Measurements from ENCODE around the gene MRPL49.

Gene MRPL49

GRCh38 chr11:65124480-65125196 lies 2.5 kb downstream of the MRPL49 start:
- H3K27me3 ChIP-seq (ENCODE audit: control insufficient read depth, insufficient read depth, low read length) = no peaks in the 10 kb centered on the region
- no peak overlapping the region for H3K9ac ChIP-seq (ENCODE audit: low read depth, low read length)
- H3K4me3 ChIP-seq (ENCODE audit: low read length) = no peak overlapping the region
- peaks cover 69% of the 10 kb centered on the region for H3K36me3 ChIP-seq (ENCODE audit: insufficient read depth, low read length)
- H3K9me3 ChIP-seq (replicated peaks; ENCODE audit: low read length) = no peaks in the 10 kb centered on the region
- H3K4me2 ChIP-seq (ENCODE audit: low read length) = no peak overlapping the region
- peaks cover 13% of the 10 kb centered on the region for H3K4me1 ChIP-seq (ENCODE audit: control insufficient read depth, insufficient read depth, low read length)

DNA sequence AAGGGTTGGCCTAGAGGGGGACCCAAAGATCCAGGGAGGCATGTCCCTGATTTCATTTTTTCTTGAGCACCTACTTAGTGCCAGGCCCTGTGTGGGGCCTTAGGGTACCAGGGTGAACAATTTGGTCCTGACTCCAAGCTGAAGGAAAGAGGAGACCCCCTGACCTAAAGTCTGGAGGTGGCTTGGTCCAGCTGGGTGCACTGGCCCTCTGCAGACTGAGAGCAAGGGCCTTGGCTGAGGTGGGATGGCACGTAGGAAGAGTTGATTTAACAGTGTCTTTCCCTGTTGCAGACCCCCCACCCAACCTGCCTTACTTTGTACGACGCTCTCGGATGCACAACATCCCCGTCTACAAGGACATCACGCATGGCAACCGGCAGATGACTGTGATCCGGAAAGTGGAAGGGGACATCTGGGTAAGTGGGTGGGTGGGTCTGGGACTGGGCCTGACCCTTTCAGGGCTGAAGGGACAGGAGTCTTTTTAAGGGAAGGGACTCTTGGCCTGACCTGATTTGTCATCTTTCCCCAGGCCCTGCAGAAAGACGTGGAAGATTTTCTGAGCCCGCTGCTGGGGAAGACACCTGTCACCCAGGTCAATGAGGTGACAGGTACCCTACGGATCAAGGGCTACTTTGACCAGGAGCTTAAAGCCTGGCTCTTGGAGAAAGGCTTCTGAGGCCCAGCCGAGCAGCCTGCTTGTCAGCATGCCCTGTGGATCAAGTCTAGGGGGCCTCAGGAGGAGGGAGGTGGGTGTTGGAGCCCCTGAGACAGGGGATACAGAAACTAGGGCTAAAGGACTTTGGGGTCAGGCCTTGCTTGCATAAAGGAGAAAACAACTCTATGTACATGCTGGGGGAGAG lies 3.3 kb downstream of the MRPL49 start:
- Histone ChIP-seq H3K4me2 (ENCODE audit: low read length) (no peak overlapping the region), H3K9me3 (replicated peaks; ENCODE audit: low read length) (no peaks in the 10 kb centered on the region), H3K4me3 (ENCODE audit: low read length) (no peak overlapping the region), H3K9ac (ENCODE audit: low read depth, low read length) (no peak overlapping the region), H3K27me3 (ENCODE audit: control insufficient read depth, insufficient read depth, low read length) (no peaks in the 10 kb centered on the region), H3K36me3 (ENCODE audit: insufficient read depth, low read length) (peaks cover 69% of the 10 kb centered on the region), H3K4me1 (ENCODE audit: control insufficient read depth, insufficient read depth, low read length) (peaks cover 13% of the 10 kb centered on the region)

DNA sequence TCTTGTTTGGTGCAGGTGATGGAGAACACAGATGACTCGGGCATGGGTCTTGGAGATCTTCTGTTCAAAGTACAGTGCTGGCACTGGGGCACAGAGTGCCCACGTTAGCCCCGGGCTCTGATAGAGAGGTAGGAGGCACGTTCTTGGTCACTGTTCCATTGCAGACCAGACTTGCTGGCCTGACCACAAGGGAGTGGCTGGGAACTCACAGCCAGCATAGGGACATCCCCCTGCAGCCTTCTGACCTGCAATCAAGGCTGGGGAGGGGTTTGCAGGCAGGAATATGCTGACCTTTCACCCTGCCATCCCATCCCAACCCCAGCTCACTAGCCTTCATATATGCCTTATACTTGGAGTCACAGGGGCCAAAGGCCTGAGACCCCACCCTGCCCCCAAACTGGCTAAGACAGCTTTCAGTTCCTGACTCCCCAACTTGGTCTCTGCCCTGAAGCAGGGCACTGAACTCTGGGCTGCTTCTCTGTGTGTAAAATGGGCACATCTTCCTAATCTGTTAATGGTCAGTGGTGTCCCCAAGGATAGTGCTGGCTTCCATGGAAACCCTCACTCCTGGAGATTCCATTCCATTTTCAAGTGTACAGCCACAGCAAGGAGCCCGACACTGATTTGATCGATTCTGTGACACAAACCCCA lies 4.6 kb downstream of the MRPL49 start:
- H3K9ac ChIP-seq (ENCODE audit: low read depth, low read length) = no peak overlapping the region
- no peak overlapping the region for H3K4me2 ChIP-seq (ENCODE audit: low read length)
- no peaks in the 10 kb centered on the region for H3K27me3 ChIP-seq (ENCODE audit: control insufficient read depth, insufficient read depth, low read length)
- H3K9me3 ChIP-seq (replicated peaks; ENCODE audit: low read length) = no peaks in the 10 kb centered on the region
- peaks cover 6% of the 10 kb centered on the region for H3K4me1 ChIP-seq (ENCODE audit: control insufficient read depth, insufficient read depth, low read length)
- peaks cover 67% of the 10 kb centered on the region for H3K36me3 ChIP-seq (ENCODE audit: insufficient read depth, low read length)
- H3K4me3 ChIP-seq (ENCODE audit: low read length) = no peak overlapping the region

- Histone ChIP-seq H3K4me3 (ENCODE audit: low read length) (no peak overlapping the region), H3K4me1 (ENCODE audit: control insufficient read depth, insufficient read depth, low read length) (peaks cover 7% of the 10 kb centered on the region), H3K4me2 (ENCODE audit: low read length) (no peak overlapping the region), H3K9ac (ENCODE audit: low read depth, low read length) (no peak overlapping the region), H3K36me3 (ENCODE audit: insufficient read depth, low read length) (peaks cover 76% of the 10 kb centered on the region), H3K9me3 (replicated peaks; ENCODE audit: low read length) (no peaks in the 10 kb centered on the region), H3K27me3 (ENCODE audit: control insufficient read depth, insufficient read depth, low read length) (no peaks in the 10 kb centered on the region)
These were observed 5.5 kb downstream of the MRPL49 start for GRCh38 chr11:65127473-65128181.

- Histone ChIP-seq H3K36me3 (ENCODE audit: insufficient read depth, low read length) (peaks cover 83% of the 10 kb centered on the region), H3K4me1 (ENCODE audit: control insufficient read depth, insufficient read depth, low read length) (peaks cover 10% of the 10 kb centered on the region), H3K9ac (ENCODE audit: low read depth, low read length) (no peak overlapping the region), H3K4me2 (ENCODE audit: low read length) (no peak overlapping the region), H3K4me3 (ENCODE audit: low read length) (no peak overlapping the region), H3K9me3 (replicated peaks; ENCODE audit: low read length) (no peaks in the 10 kb centered on the region), H3K27me3 (ENCODE audit: control insufficient read depth, insufficient read depth, low read length) (no peaks in the 10 kb centered on the region)
These were observed 6.3 kb downstream of the MRPL49 start for GRCh38 chr11:65128182-65129145.

DNA sequence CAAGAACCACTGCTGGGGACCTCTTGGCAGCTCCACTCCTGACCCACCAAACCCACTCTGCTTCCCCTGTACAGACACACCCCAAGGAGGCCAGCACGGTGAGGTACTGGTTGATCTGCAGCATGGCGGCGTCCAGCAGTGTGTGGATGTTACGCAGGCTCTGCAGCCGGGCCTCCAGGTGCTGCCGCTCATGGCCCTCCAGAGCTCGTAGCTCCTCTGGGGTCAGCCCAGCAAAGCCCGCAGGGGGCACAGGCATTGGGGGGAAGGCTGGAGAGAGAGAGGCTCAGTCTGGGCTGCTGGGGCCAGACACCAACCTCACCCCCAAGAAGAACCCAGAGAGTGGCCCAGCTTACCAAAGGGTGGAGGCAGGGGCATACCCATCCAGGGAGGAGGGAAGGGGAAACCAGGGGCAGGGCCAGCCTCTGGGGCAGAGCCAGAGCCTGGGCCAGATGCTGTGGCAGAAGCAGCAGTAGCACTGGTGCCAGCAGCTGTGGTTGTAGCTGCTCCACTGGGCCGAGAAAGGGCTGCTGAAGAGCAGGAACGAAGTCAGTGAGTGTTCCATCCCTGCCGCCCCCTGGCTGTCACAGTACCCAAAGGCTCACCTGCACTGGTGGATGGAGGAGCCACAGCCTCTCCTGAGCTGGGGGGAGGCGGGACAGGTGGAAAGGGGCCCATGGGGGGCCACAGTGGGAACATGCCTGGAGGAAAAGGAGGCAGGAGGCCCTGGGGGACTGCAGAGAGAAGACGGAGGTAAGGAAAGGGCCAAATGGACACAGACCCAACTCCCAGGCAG lies 7.7 kb downstream of the MRPL49 start:
- Histone ChIP-seq H3K9me3 (replicated peaks; ENCODE audit: low read length) (no peaks in the 10 kb centered on the region), H3K27me3 (ENCODE audit: control insufficient read depth, insufficient read depth, low read length) (no peaks in the 10 kb centered on the region), H3K4me3 (ENCODE audit: low read length) (no peak overlapping the region), H3K36me3 (ENCODE audit: insufficient read depth, low read length) (peaks cover 79% of the 10 kb centered on the region), H3K9ac (ENCODE audit: low read depth, low read length) (no peak overlapping the region), H3K4me1 (ENCODE audit: control insufficient read depth, insufficient read depth, low read length) (peaks cover 11% of the 10 kb centered on the region), H3K4me2 (ENCODE audit: low read length) (no peak overlapping the region)

GRCh38 chr11:65130631-65131416 lies 8.7 kb downstream of the MRPL49 start:
- Histone ChIP-seq H3K36me3 (ENCODE audit: insufficient read depth, low read length) (peaks cover 70% of the 10 kb centered on the region), H3K4me2 (ENCODE audit: low read length) (no peak overlapping the region), H3K9me3 (replicated peaks; ENCODE audit: low read length) (no peaks in the 10 kb centered on the region), H3K9ac (ENCODE audit: low read depth, low read length) (no peak overlapping the region), H3K27me3 (ENCODE audit: control insufficient read depth, insufficient read depth, low read length) (no peaks in the 10 kb centered on the region), H3K4me3 (ENCODE audit: low read length) (no peak overlapping the region), H3K4me1 (ENCODE audit: control insufficient read depth, insufficient read depth, low read length) (peaks cover 16% of the 10 kb centered on the region)

DNA sequence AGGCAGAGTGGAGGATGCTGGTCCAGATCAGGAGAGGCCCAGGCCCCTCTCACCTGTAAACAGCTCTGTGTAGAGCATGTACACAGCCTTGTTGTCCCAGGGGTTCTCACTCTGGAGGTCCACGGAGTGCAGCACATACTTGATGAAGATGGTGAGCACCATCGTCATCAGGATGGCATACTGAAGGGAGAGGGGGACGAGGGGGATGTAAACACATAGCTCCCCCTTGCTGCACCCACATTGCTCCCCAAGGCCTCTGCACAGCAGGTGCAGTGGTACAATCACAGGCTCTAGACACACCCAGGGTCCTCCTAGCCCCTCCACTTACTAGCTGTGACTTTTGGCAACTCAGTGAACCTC lies 9.3 kb downstream of the MRPL49 start:
- Histone ChIP-seq H3K9ac (ENCODE audit: low read depth, low read length) (no peak overlapping the region), H3K27me3 (ENCODE audit: control insufficient read depth, insufficient read depth, low read length) (no peaks in the 10 kb centered on the region), H3K9me3 (replicated peaks; ENCODE audit: low read length) (no peaks in the 10 kb centered on the region), H3K4me2 (ENCODE audit: low read length) (no peak overlapping the region), H3K36me3 (ENCODE audit: insufficient read depth, low read length) (peaks cover 65% of the 10 kb centered on the region), H3K4me3 (ENCODE audit: low read length) (no peak overlapping the region), H3K4me1 (ENCODE audit: control insufficient read depth, insufficient read depth, low read length) (peaks cover 16% of the 10 kb centered on the region)

GRCh38 chr11:65131895-65132237 lies 9.7 kb downstream of the MRPL49 start:
- Histone ChIP-seq H3K4me2 (ENCODE audit: low read length) (no peak overlapping the region), H3K36me3 (ENCODE audit: insufficient read depth, low read length) (peaks cover 61% of the 10 kb centered on the region), H3K27me3 (ENCODE audit: control insufficient read depth, insufficient read depth, low read length) (no peaks in the 10 kb centered on the region), H3K9me3 (replicated peaks; ENCODE audit: low read length) (no peaks in the 10 kb centered on the region), H3K9ac (ENCODE audit: low read depth, low read length) (no peak overlapping the region), H3K4me1 (ENCODE audit: control insufficient read depth, insufficient read depth, low read length) (peaks cover 16% of the 10 kb centered on the region), H3K4me3 (ENCODE audit: low read length) (no peak overlapping the region)

Measured in skeletal muscle satellite cell (primary cell).